ENCODE measurements around the gene KLHL30.
"Not testable (repeated sequence)": the region's sequence is repeated elsewhere in the genome, so short reads cannot be mapped to it uniquely, and the experiment has no call there.

Gene KLHL30

GRCh38 chr2:238162846-238163441, 24.5 kb downstream of the KLHL30 start:
- DNase-seq = no peak

GRCh38 chr2:238163481-238164198, 25.2 kb downstream of the KLHL30 start:
- no peak for DNase-seq

DNA sequence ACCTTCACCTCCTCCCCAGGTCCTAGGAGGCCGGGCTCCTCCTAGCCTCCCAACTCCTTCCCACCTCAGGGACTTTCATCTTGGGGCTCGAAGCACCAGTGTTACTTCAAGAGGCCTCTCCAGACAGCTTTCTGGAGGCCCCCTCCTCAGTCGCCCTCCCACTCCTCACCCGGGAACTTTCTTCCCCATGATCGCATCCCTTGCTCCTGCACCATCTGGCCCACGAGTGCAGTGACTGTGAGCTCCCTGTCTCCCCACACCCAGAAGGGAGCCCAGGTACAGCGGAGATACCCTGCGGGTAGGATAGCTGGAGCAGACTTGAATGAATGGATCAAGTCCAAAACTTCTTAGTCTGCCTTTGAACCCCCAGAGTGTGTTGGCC, 26.4 kb downstream of the KLHL30 start:
- no peak for DNase-seq

DNA sequence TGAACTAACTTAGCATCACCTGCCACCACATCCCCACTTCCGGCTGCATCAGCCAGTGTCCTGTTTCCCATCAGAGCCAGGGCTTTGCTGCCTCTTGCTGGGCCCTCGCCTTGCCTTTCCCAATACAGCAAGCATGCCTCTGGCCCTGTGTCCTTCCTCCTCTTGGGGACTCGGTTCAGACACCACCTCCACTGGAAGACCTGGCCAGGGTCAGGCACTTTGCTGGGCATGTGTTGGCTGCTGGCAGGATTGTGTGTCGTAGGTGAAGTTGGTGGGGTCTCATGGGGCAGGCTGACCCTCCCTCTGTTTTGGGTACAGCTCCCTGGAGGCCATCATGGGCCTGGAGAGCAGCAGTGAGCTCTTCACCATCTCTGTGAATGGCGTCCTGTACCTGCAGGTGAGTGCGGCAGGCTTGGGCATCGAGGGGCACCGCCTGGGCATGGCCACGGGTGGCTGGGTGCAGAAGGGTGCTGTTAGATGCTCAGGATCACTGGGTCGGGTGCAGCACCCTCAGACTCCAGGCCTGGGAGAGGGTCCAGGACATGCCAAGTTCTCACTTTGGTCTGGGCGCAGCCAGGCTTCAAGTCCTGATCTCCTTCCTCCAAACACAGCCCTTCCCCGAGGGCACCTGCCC, 26.9 kb downstream of the KLHL30 start:
- no peak for DNase-seq

DNA sequence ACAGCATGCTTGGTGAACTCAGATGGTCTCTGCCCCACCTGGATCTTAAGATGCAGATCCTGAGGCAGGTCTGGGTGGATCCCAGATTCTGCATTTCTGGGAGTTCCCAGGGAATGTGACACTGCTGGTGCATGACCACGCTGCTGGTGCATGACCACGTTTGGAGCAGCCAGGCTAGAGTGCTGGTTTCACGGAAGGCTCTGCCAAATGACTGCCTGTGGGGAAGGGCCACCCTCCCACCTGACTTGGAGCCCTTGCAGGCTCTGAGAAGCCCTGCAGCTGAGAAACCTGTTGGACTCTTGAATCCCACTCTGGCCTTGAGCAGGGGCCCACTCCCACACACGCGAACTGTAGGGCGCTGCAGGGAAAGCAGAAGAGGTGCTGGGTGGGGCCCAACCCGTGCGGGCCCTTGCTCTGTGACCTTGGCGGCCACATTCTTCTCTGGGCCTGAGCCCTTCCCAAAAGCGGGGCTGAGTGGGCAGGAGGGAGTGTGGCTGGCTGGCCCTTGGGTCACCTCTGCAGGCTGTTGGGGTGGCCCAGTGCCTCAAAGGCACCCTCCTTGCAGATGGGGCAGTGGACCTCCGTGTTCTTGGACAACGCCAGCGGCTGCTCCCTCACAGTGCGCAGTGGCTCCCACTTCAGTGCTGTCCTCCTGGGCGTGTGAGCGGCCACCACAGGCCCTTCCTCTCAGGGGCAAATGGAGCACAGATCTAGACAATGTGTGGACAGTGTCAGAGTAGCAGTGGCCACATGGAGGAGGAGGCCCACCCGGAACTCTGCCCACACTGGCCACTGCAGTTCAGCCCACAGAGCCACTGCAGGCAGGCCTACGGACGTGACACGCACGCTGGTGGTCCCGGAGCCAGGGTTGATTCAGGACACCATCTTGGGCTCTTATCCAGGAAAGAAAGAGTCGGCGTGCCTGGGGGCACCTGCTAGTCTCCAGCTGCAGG, 28.2 kb downstream of the KLHL30 start:
- DNase-seq = no peak

- DNase-seq = no peak
These were observed 28.9 kb downstream of the KLHL30 start for GRCh38 chr2:238167344-238167715.

GRCh38 chr2:238167761-238168160, 29.3 kb downstream of the KLHL30 start:
- no peak for DNase-seq

DNA sequence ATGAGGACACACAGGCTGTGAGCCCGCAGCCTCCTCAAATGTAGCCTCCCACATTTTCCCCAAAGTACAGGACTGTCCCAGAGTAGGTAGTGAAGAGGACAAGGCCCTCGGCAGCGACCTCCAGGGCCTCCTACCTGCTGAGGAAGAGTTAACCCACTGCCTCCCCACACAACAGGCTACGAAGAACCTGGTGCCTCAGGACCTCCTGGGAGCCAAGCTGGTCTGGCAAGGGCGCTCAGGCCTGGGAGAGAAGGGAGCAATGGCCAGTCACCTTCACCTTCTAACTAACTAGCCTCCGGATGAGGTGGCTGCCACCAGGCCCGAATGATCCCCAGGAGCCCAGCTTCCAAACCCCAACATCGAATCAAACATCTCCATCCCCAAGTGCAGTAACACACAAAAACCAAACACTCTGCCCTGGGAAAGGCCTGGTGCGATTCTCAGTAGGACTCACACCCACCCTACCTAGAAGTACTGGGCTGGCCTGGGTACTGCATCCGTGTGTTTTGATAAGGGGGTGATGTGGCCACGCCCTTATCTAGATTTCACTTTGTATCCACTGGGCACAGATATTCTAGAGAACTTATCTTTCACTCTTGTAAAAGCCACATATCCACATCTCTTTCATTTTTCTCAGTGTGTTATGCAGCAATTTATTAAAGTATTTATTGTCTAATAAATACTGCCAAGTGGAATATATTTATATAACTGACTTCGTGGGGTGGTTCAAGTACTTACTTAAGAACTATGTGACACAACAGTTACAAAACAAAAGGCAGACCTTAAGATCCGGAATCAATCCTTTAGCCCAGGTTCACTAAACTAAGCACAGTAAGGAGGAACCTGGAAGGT, 30.0 kb downstream of the KLHL30 start:
- DNase-seq = no peak

DNA sequence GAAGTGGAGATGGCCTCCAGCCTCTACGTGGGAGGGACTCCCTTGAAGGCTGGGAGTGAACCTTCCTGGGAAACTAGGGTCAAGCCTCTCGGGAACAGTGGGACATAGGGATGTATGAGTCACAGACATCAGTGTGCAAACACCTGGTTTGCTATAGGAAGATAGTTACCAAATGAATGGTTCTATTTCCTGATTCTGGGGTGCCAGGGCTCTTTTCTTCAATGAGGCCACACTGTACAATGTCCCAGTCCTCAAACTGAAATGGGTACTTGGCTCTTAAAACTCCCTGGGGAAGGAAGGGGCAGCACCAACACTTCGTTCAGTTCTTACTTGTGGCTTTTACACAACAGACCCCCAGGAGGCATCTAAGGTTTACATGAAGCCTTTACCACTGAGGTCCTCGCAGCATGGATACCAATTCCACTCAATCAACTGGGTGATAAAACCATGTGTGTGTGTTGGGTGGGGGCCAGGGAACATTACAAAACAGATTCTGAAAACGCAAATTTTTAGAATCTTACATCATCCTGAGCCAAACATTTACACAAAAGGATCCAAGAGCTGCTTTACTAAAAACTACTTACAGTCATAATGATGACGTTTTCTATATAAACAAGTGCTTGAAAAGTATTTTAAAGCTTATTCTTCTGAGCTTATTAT, 30.7 kb downstream of the KLHL30 start:
- DNase-seq = no peak

GRCh38 chr2:238169708-238170251, 31.3 kb downstream of the KLHL30 start:
- DNase-seq = no peak

DNA sequence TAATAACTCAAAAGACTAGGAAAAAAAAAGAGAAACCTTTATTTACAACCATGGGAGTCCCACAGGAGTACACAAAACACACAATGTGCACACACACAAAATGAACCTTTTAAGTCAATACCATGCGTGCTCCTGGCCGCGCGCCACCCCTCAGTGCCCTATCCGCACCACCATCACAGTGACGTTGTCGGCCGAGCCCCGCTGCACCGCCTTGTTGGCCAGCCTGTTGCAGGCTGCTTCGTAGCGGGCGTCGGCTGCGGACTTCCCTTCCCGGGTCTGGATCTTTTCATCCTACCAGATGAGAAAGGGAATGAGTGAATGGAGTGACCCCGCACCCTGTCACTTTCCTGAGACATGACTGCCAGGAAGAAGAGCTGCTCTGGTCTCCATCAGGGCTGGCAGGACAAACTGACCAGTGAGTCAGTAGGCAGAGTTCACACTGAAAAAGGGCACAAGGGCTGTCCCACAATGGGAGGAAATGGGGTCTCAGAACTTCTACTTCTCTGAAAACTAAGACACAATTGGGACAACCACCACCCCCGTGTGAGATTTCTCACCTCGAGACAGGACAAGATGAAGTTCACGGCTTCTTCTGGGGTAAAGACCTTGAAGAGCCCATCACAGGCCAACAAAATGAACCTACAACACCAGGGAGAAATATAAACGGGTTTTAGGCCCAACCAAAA, 32.1 kb downstream of the KLHL30 start:
- DNase-seq = no peak

DNA sequence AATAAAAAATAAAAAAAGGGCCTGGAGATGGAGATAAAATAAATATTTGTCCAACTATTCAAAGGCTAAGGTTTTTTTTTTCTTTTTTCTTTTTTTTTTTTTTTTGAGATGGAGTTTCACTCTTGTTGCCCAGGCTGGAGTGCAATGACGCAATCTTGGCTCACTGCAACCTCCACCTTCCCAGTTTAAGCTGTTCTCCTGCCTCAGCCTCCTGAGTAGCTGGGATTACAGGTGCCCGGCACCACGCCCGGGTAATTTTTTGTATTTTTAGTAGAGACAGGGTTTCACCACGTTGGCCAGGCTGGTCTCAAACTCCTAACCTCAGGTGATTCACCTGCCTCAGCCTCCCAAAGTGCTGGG, 32.6 kb downstream of the KLHL30 start:
- DNase-seq = not testable (repeated sequence)

- no peak for DNase-seq
These were observed 33.2 kb downstream of the KLHL30 start for GRCh38 chr2:238171575-238172187.

- DNase-seq = no peak
These were observed 34.0 kb downstream of the KLHL30 start for GRCh38 chr2:238172439-238172838.

- no peak for DNase-seq
These were observed 35.2 kb downstream of the KLHL30 start for GRCh38 chr2:238173692-238174091.

- DNase-seq = no peak
These were observed 35.8 kb downstream of the KLHL30 start for GRCh38 chr2:238174291-238174690.

- DNase-seq = no peak
These were observed 36.2 kb downstream of the KLHL30 start for GRCh38 chr2:238174701-238175100.

- no peak for DNase-seq
These were observed 38.1 kb downstream of the KLHL30 start for GRCh38 chr2:238176613-238177012.

- DNase-seq = no peak
These were observed 42.1 kb downstream of the KLHL30 start for GRCh38 chr2:238180554-238180953.

GRCh38 chr2:238182362-238182761, 43.9 kb downstream of the KLHL30 start:
- no peak for DNase-seq
